H1 (cell line): ENCODE data around the gene PTCH2.

Experiments used
- ATF3 ChIP-seq: IDR thresholded peaks from 2 replicates; pipeline ENCODE4 v1.6.1; 2011; ENCODE audit warnings: low read depth, mild to moderate bottlenecking, low read length; ENCODE audit not compliant: insufficient read depth
- BRCA1 ChIP-seq: IDR thresholded peaks from 2 replicates; pipeline ENCODE4 v1.6.1; 2012; ENCODE audit warnings: low read depth, low read length, improper control_type of control experiment
- CREB1 ChIP-seq: IDR thresholded peaks from 2 replicates; pipeline ENCODE4 v1.6.1; 2012; ENCODE audit warnings: inconsistent platforms
- CTCF ChIP-seq, 3 experiments: IDR thresholded peaks; 1 replicate in 2 of 3; 2 replicates in 1 of 3; pipeline versions ENCODE4 v1.5.1 to v1.6.1; 2011; ENCODE audit warnings: low read length in 3 of 3, mild to moderate bottlenecking in 3 of 3, inconsistent platforms in 2 of 3, low read depth in 1 of 3, moderate library complexity in 1 of 3; ENCODE audit not compliant: insufficient read depth in 1 of 3; ENCODE audit errors: control extremely low read depth in 1 of 3
- EZH2 ChIP-seq: fragments of 200-600 bp; sonication (generic); IDR thresholded peaks from 2 replicates; pipeline ENCODE4 v1.7.1; 2012; ENCODE audit warnings: low read depth, mild to moderate bottlenecking, moderate library complexity, low read length, inconsistent platforms; ENCODE audit not compliant: severe bottlenecking
- JUN ChIP-seq: IDR thresholded peaks from 2 replicates; pipeline ENCODE4 v1.6.1; 2011; ENCODE audit warnings: low read depth, mild to moderate bottlenecking, improper control_type of control experiment, low read length
- POLR2A ChIP-seq, 2 experiments: IDR thresholded peaks; 1 replicate in 1 of 2; 2 replicates in 1 of 2; pipeline ENCODE4 v1.6.1; 2011; ENCODE audit warnings: low read depth in 2 of 2, low read length in 2 of 2, mild to moderate bottlenecking in 2 of 2; ENCODE audit errors: control extremely low read depth in 1 of 2
- POLR2AphosphoS5 ChIP-seq: IDR thresholded peaks from 2 replicates; pipeline ENCODE4 v1.6.1; 2011; ENCODE audit warnings: low read depth, low read length
- USF2 ChIP-seq: IDR thresholded peaks from 2 replicates; pipeline ENCODE4 v1.6.1; 2011; ENCODE audit warnings: low read length, improper control_type of control experiment

DNA sequence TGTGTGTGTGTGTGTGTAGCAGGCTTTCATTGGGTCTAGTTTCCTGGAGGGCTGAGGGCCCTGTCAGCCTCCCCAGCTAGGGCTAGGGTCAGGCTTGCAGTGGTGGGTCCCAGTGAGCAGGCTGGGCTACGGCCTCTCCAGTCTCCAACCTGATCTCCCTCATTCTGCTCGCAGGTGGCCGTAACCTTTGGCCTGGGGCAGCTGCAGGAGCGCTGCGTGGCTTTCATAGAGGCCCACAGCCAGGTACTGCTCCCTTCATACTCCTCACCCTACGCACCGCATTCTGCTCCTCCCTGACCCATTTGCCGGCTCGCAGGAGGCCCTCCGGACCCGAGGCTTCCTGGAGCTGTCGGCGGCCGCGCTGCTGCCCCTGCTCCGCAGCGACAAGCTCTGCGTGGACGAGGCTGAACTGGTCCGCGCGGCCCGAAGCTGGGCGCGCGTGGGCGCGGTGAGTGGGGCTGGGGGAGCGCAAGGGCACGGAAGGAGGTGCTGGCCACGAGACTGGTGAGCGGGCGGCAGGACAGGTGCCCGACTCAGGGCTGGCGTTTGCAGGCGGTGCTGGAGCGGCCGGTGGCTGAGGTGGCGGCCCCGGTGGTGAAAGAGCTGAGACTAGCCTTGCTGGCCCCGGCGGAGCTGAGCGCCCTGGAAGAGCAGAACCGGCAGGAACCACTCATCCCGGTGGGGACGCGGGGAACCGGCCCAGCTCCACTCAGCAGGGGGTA lies 30.1 kb downstream of the PTCH2 start:
- TF ChIP-seq CTCF (IDR thresholded peaks at IDR 0.05; ENCODE audit: control extremely low read depth in 1 of 3, insufficient read depth in 1 of 3, low read depth in 1 of 3, low read length in 3 of 3) (no peak), CREB1 (no peak), BRCA1 (no peak), JUN (no peak), POLR2A (IDR thresholded peaks at IDR 0.05; ENCODE audit: control extremely low read depth in 1 of 2, low read depth in 2 of 2, low read length in 2 of 2) (no peak), EZH2 (no peak), ATF3 (no peak), POLR2AphosphoS5 (no peak), USF2 (no peak)
